ENCODE measurements around the gene SLC6A8.

- TF ChIP-seq CTCF (IDR thresholded peaks at IDR 0.05; ENCODE audit: low read depth, low read length) (peak; percentile 11), POLR2A (IDR thresholded peaks at IDR 0.05; ENCODE audit: extremely low read depth, insufficient read length) (no peak), MYC (IDR thresholded peaks at IDR 0.05; ENCODE audit: low read depth, low read length) (no peak)
These were observed at the start of gene SLC6A8 for GRCh38 chrX:153687121-153688039.
